GM23248 (cell line): Measurements from ENCODE around the gene GLMP. TPM values are rescaled to one million over a fixed set of nuclear protein-coding genes. Genes with fewer than 3 reads are reported as not detected.

Experiments
- DNase-seq: peaks from one replicate; pipeline ENCODE4 v3.0.0-alpha.2; 2015
- H2AFZ ChIP-seq: fragments of 200-600 bp; sonication (generic); 2 replicates; pipeline ENCODE4 v1.6.1; 2016; ENCODE audit warnings: antibody characterized with exemption
- H3F3A ChIP-seq: fragments of 200-600 bp; sonication (generic); 2 replicates; pipeline ENCODE4 v1.6.1; 2016; ENCODE audit warnings: mild to moderate bottlenecking, antibody characterized with exemption, mixed run types; ENCODE audit not compliant: insufficient read depth
- H3K27ac ChIP-seq: fragments of 200-600 bp; sonication (generic); 2 replicates; pipeline ENCODE4 v1.5.1; 2016; ENCODE audit warnings: mild to moderate bottlenecking
- H3K27me3 ChIP-seq: fragments of 200-600 bp; sonication (generic); replicated peaks from 2 replicates; pipeline ENCODE4 v1.6.1; 2016; ENCODE audit warnings: mild to moderate bottlenecking; ENCODE audit not compliant: insufficient read depth
- H3K36me3 ChIP-seq: fragments of 200-600 bp; sonication (generic); 2 replicates; pipeline ENCODE4 v1.6.1; 2016; ENCODE audit warnings: low read depth, mild to moderate bottlenecking
- H3K4me1 ChIP-seq: fragments of 200-600 bp; sonication (generic); 2 replicates; pipeline ENCODE4 v1.6.1; 2016; ENCODE audit warnings: mild to moderate bottlenecking; ENCODE audit not compliant: insufficient read depth
- H3K4me2 ChIP-seq: fragments of 200-600 bp; sonication (generic); one replicate; pipeline ENCODE4 v1.6.1; 2016; ENCODE audit warnings: mild to moderate bottlenecking; ENCODE audit not compliant: unreplicated experiment
- H3K4me3 ChIP-seq: fragments of 200-600 bp; sonication (generic); 2 replicates; pipeline ENCODE4 v1.5.1; 2016; ENCODE audit warnings: mild to moderate bottlenecking
- H3K79me2 ChIP-seq: fragments of 200-600 bp; sonication (generic); 2 replicates; pipeline ENCODE4 v1.6.1; 2016; ENCODE audit warnings: mild to moderate bottlenecking; ENCODE audit not compliant: insufficient read depth
- H3K9ac ChIP-seq: fragments of 200-600 bp; sonication (generic); 2 replicates; pipeline ENCODE4 v1.6.1; 2016; ENCODE audit warnings: mild to moderate bottlenecking
- H3K9me2 ChIP-seq: fragments of 200-600 bp; sonication (generic); 2 replicates; pipeline ENCODE4 v1.6.1; 2016; ENCODE audit warnings: mixed run types, mild to moderate bottlenecking, moderate library complexity; ENCODE audit not compliant: insufficient read depth
- H3K9me3 ChIP-seq: fragments of 200-600 bp; sonication (generic); one replicate; pipeline ENCODE4 v1.6.1; 2017; ENCODE audit warnings: low read depth
- H4K20me1 ChIP-seq: fragments of 200-600 bp; sonication (generic); 2 replicates; pipeline ENCODE4 v1.6.0; 2016; ENCODE audit not compliant: insufficient read depth
- EZH2 ChIP-seq: fragments of 200-600 bp; sonication (generic); IDR thresholded peaks from 2 replicates; pipeline ENCODE4 v1.6.1; 2018; ENCODE audit warnings: antibody characterized with exemption, mild to moderate bottlenecking; ENCODE audit not compliant: insufficient read depth, poor library complexity, severe bottlenecking
- EZH2phosphoT487 ChIP-seq: fragments of 200-600 bp; sonication (generic); IDR thresholded peaks from 2 replicates; pipeline ENCODE4 v1.6.1; 2018; ENCODE audit warnings: antibody characterized with exemption, moderate library complexity, mild to moderate bottlenecking, low read depth; ENCODE audit not compliant: insufficient read depth
- WGBS, 2 experiments: methylation state at CpG; one replicate each; pipeline ENCODE4 v1.1.6; 2015 to 2017; ENCODE audit warnings: low lambda C conversion rate in 2 of 2, low coverage in 1 of 2; ENCODE audit errors: missing lambda C conversion rate in 2 of 2; 5-methylcytosine and 5-hydroxymethylcytosine counted together
- in situ Hi-C: fragments of 300-500 bp; cut with MboI; formaldehyde crosslinking; loops from 2 replicates; pipeline ENCODE4 v1.15.0; 2020
- polyA plus RNA-seq: library from polyadenylated mRNA; unstranded; fragments of >200 nt; fragmentation: Nextera tagmentation; extraction: Ambion mirVana; gene quantifications from 2 replicates; pipeline ENCODE4 v1.2.1, GENCODE V29; 2016
- total RNA-seq: library from RNA; depleted of rRNA; stranded (reverse); fragments of >200 nt; shearing (Covaris generic); gene quantifications from 2 replicates; pipeline ENCODE4 v1.2.3, GENCODE V29; 2014

GLMP gene
- total and polyA plus RNA-seq, 2 experiments from 2014 or later: 63.8 to 89.7 TPM

DNA sequence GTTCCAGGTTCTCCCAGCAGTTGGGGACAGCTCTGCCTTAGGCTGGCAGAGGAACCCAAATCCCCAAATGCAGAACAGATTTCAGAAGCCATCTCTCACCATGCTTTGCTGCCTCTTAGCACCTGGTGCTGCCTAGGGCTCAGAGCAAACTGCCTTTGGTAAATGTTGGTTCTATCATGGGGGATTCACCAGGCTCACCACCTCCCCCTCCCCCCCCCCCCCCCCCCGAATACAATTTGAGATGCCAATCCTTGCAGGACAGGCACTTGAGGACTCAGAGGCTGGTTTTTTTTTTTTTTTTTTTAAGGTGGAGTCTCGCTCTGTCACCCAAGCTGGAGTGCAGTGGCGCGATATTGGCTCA lies 47.2 kb downstream of the GLMP start:
- Histone ChIP-seq H2AFZ (no peak overlapping the region), H3K4me3 (no peak overlapping the region), H3K4me2 (no peak overlapping the region), H3K9me2 (no peaks in the 10 kb centered on the region), H3K4me1 (no peaks in the 10 kb centered on the region), H3K27me3 (no peaks in the 10 kb centered on the region), H4K20me1 (no peaks in the 10 kb centered on the region), H3K9ac (no peak overlapping the region), H3F3A (peaks cover 4% of the 10 kb centered on the region; the same call in 1 of the 2 replicates), H3K27ac (no peak overlapping the region), H3K36me3 (peaks cover 16% of the 10 kb centered on the region), H3K9me3 (no peaks in the 10 kb centered on the region), H3K79me2 (no peaks in the 10 kb centered on the region)
- DNase-seq: no peak
- TF ChIP-seq EZH2: no peak
- TF ChIP-seq EZH2phosphoT487: no peak
- 14 to 68% methylated on average over 1 to 4 of the region's 4 CpGs for WGBS, 2 experiments
- in situ Hi-C loops: no loop called here

- WGBS, 2 experiments: 30 to 34% methylated on average over 14 to 16 of the region's 16 CpGs
- H3K9ac ChIP-seq: no peak within 1 kb of the TSS
- no peak within 1 kb of the TSS for H2AFZ ChIP-seq
Observed at GRCh38 chr1:156247460-156248322, 47.8 kb downstream of the GLMP start, which contains the start of gene PAQR6. Gene PAQR6, minus strand, starts transcription at chr1:156248056. Its CDS starts 1,325 bp downstream, at chr1:156246731.

GRCh38 chr1:156246781-156247459 lies 48.6 kb downstream of the GLMP start:
- in situ Hi-C loops: no loop called here
- no peaks in the 10 kb centered on the region for H4K20me1 ChIP-seq
- H3K4me2 ChIP-seq: no peak overlapping the region
- H3K79me2 ChIP-seq: no peaks in the 10 kb centered on the region
- H3K27me3 ChIP-seq: no peaks in the 10 kb centered on the region
- no peak overlapping the region for H3K27ac ChIP-seq
- H3K9me2 ChIP-seq: no peaks in the 10 kb centered on the region
- peaks cover 4% of the 10 kb centered on the region; the same call in 1 of the 2 replicates for H3F3A ChIP-seq
- H3K4me3 ChIP-seq: no peak overlapping the region
- no peak overlapping the region for H3K9ac ChIP-seq
- peaks cover 4% of the 10 kb centered on the region; the same call in 1 of the 2 replicates for H3K36me3 ChIP-seq
- H3K9me3 ChIP-seq: no peaks in the 10 kb centered on the region
- H3K4me1 ChIP-seq: no peaks in the 10 kb centered on the region
- no peak for TF ChIP-seq EZH2
- whole genome bisulfite sequencing, 2 experiments: 33 to 35% methylated on average over 16 of the region's 16 CpGs
- DNase-seq: peak; percentile 34
- H2AFZ ChIP-seq: no peak overlapping the region

More at GRCh38 chr1:156247460-156248322, 47.8 kb downstream of the GLMP start, which contains the start of gene PAQR6:
- no peaks in the 10 kb centered on the region for H3K27me3 ChIP-seq
- TF ChIP-seq EZH2phosphoT487 (no peak), EZH2 (no peak)
- H3K4me2 ChIP-seq: no peak within 1 kb of the TSS
- H3K27ac ChIP-seq: no peak within 1 kb of the TSS
- H4K20me1 ChIP-seq: no peaks in the 10 kb centered on the region
- H3K4me1 ChIP-seq: no peaks in the 10 kb centered on the region
- peak; percentile 34 for DNase-seq
- H3K9me2 ChIP-seq: no peaks in the 10 kb centered on the region
- peaks cover 4% of the 10 kb centered on the region; the same call in 1 of the 2 replicates for H3F3A ChIP-seq
- H3K79me2 ChIP-seq: no peaks in the 10 kb centered on the region
- H3K9me3 ChIP-seq: no peaks in the 10 kb centered on the region
- peaks cover 12% of the 10 kb centered on the region for H3K36me3 ChIP-seq
- in situ Hi-C loops: no loop called here
- H3K4me3 ChIP-seq: no peak within 1 kb of the TSS

DNA sequence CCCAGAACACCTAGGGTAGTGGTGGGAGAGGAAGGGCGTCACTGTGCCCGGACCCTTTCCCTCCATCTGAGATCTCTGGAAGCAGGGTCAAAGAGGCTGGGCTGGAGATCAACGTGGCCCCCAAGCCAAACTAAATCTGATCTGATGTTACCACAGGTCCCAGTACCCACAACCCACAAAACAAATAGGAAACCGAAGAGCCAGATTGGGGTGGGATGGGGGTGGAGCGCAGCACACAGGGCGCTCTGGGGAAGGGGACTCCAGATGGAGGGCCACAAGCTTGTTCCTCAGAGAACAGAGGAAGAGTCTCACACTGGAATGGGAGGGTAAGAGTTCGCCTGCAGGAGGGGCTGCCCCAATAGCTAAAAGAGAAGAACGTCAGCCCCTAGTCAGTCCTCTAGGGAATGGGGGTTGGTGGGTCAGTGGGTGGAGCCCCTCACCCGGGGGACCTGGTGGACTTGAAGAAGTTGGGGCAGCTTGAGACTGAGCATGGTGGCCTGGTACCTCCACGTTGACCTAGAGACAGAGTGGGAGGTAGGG lies 49.2 kb downstream of the GLMP start:
- Histone ChIP-seq H4K20me1 (no peaks in the 10 kb centered on the region), H3K4me3 (no peak overlapping the region), H3K9me3 (no peaks in the 10 kb centered on the region), H3K4me2 (peak overlapping the region; percentile 19), H3K36me3 (peaks cover 3% of the 10 kb centered on the region; the same call in 1 of the 2 replicates), H3K27ac (no peak overlapping the region), H3K9ac (no peak overlapping the region), H3K9me2 (no peaks in the 10 kb centered on the region), H3K27me3 (no peaks in the 10 kb centered on the region), H3K79me2 (no peaks in the 10 kb centered on the region), H3K4me1 (peaks cover 6% of the 10 kb centered on the region), H3F3A (peaks cover 4% of the 10 kb centered on the region; the same call in 1 of the 2 replicates), H2AFZ (no peak overlapping the region)
- TF ChIP-seq EZH2phosphoT487 (no peak), EZH2 (no peak)
- DNase-seq: no peak
- in situ Hi-C loops: no loop called here
- WGBS, 2 experiments: 53 to 55% methylated on average over 10 of the region's 10 CpGs
